OCI-LY7 (cell line): ENCODE results near the gene DCLRE1B. TPM values are rescaled to one million over a fixed set of nuclear protein-coding genes. Genes with fewer than 3 reads are reported as not detected.

Experiments used
- Bru-seq: library from RNA; stranded (reverse); fragments of 400-500 nt; gene quantifications from one replicate; lab custom pipeline; 2021; lab: Mats Ljungman, UMichigan
- BruChase-seq, 2 experiments: library from RNA; stranded (reverse); fragments of 400-500 nt; gene quantifications; one replicate each; lab custom pipeline; 2021; lab: Mats Ljungman, UMichigan
- BruUV-seq: library from RNA; stranded (reverse); fragments of 400-500 nt; replicated peaks from 2 replicates; lab custom pipeline; 2021; lab: Mats Ljungman, UMichigan
- CTCF ChIA-PET: fragments of 300-600 bp; sonication (Branson Sonifier 250); formaldehyde crosslinking; loops from one replicate; lab custom pipeline; 2022; ENCODE audit warnings: antibody characterized with exemption; ENCODE audit not compliant: unreplicated experiment; lab: Charles Lee
- POLR2A ChIA-PET: fragments of 300-600 bp; sonication (Branson Sonifier 250); formaldehyde crosslinking; loops from one replicate; lab custom pipeline; 2022; ENCODE audit warnings: antibody characterized with exemption; lab: Charles Lee
- DNase-seq: peaks from one replicate; pipeline ENCODE4 v3.0.0-alpha.2; 2015; ENCODE audit warnings: low spot score
- H2AFZ ChIP-seq: fragments of 200-600 bp; sonication (generic), shearing (Covaris generic); 2 replicates; pipeline ENCODE4 v1.6.1; 2014; ENCODE audit warnings: mild to moderate bottlenecking, antibody characterized with exemption, low read length, moderate library complexity
- H3K27ac ChIP-seq: fragments of 200-600 bp; sonication (generic); 2 replicates; pipeline ENCODE4 v1.5.1; 2014; ENCODE audit warnings: mixed run types, low read depth, mild to moderate bottlenecking, moderate library complexity, low read length, inconsistent platforms; ENCODE audit not compliant: poor library complexity, severe bottlenecking
- H3K36me3 ChIP-seq: fragments of 200-600 bp; sonication (generic); 2 replicates; pipeline ENCODE4 v1.6.1; 2014; ENCODE audit warnings: mild to moderate bottlenecking, antibody characterized with exemption, low read length, moderate library complexity, mixed read lengths; ENCODE audit not compliant: insufficient read depth
- H3K4me1 ChIP-seq: fragments of 200-600 bp; sonication (generic); 2 replicates; pipeline ENCODE4 v1.5.1; 2014; ENCODE audit warnings: mild to moderate bottlenecking, low read length; ENCODE audit not compliant: insufficient read depth, poor library complexity, severe bottlenecking
- H3K4me2 ChIP-seq: fragments of 200-600 bp; sonication (generic); 2 replicates; pipeline ENCODE4 v1.6.1; 2014; ENCODE audit warnings: mild to moderate bottlenecking, low read length
- H3K4me3 ChIP-seq: fragments of 200-600 bp; sonication (generic); 2 replicates; pipeline ENCODE4 v1.5.1; 2014; ENCODE audit warnings: mild to moderate bottlenecking, low read depth, low read length; ENCODE audit not compliant: poor library complexity, severe bottlenecking
- H3K79me2 ChIP-seq: fragments of 200-600 bp; sonication (generic); 2 replicates; pipeline ENCODE4 v1.6.1; 2016; ENCODE audit warnings: low read depth, mild to moderate bottlenecking, low read length, moderate library complexity, mixed read lengths; ENCODE audit not compliant: insufficient read depth
- H3K9me2 ChIP-seq: fragments of 200-600 bp; sonication (generic); 2 replicates; pipeline ENCODE4 v1.6.1; 2016; ENCODE audit warnings: mild to moderate bottlenecking, low read length, mixed read lengths; ENCODE audit not compliant: insufficient read depth
- H3K9me3 ChIP-seq: fragments of 200-600 bp; sonication (generic); 2 replicates; pipeline ENCODE4 v1.6.1; 2014; ENCODE audit warnings: mild to moderate bottlenecking, mixed run types, low read length, mixed read lengths
- H4K20me1 ChIP-seq: fragments of 200-600 bp; sonication (generic); 2 replicates; pipeline ENCODE4 v1.6.1; 2014; ENCODE audit warnings: mild to moderate bottlenecking, antibody characterized with exemption, low read length, moderate library complexity, mixed read lengths; ENCODE audit not compliant: insufficient read depth
- EZH2phosphoT487 ChIP-seq: fragments of 200-600 bp; sonication (generic); IDR thresholded peaks from 2 replicates; pipeline ENCODE4 v1.6.1; 2018; ENCODE audit warnings: low read depth, borderline replicate concordance, mild to moderate bottlenecking, mixed run types, antibody characterized with exemption, low read length, moderate library complexity, mixed read lengths
- intact Hi-C: fragments of 100-400 bp; cut with micrococcal nuclease; formaldehyde crosslinking; loops from one replicate; pipeline ENCODE4 v1.10.0; 2022; ENCODE audit not compliant: unreplicated experiment
- long read RNA-seq: library from polyadenylated mRNA; stranded (forward); transcript quantifications from one replicate; pipeline ENCODE4 v2.0.0, GENCODE V29; 2022
- total RNA-seq, 2 experiments: library from RNA; depleted of rRNA in 1 of 2; stranded (reverse); fragments of >200 nt in 1 of 2; shearing (Covaris generic) in 1 of 2; gene quantifications; 2 replicates each; pipeline ENCODE4 v1.2.3, GENCODE V29; 2014 to 2022
- TF ChIP-seq, protein P1 (sequence below): fragments of 200-600 bp; sonication (generic); conservative IDR thresholded peaks from 2 replicates; pipeline ENCODE4 v1.5.1; 2014; ENCODE audit warnings: mild to moderate bottlenecking, antibody characterized with exemption, low read length, moderate library complexity, mixed read lengths

DCLRE1B gene
- 17.3 and 20.1 TPM in 2 replicates for total RNA-seq (2014; rRNA removed; shearing (Covaris generic))
- 20.8 and 20.9 TPM in 2 replicates for total RNA-seq (2022)
- Bru-seq, nascent RNA = percentile 66 among the genes with signal in this experiment
- BruChase-seq, experiment 1, labeled RNA remaining after a 6-hour chase = percentile 55 among the genes with signal in this experiment
- percentile 87 among the genes with signal in this experiment for BruChase-seq, experiment 2, labeled RNA remaining after a 2-hour chase
- long read RNA-seq, transcript DCLRE1B-201 (4 exons, 3,940 nt) = major isoform, 24 of 51 reads
- long read RNA-seq, partial matches to known transcripts = 2 of 51 reads
- long read RNA-seq, other reads (novel, unspliced or antisense) = 20 of 51 reads

DNA sequence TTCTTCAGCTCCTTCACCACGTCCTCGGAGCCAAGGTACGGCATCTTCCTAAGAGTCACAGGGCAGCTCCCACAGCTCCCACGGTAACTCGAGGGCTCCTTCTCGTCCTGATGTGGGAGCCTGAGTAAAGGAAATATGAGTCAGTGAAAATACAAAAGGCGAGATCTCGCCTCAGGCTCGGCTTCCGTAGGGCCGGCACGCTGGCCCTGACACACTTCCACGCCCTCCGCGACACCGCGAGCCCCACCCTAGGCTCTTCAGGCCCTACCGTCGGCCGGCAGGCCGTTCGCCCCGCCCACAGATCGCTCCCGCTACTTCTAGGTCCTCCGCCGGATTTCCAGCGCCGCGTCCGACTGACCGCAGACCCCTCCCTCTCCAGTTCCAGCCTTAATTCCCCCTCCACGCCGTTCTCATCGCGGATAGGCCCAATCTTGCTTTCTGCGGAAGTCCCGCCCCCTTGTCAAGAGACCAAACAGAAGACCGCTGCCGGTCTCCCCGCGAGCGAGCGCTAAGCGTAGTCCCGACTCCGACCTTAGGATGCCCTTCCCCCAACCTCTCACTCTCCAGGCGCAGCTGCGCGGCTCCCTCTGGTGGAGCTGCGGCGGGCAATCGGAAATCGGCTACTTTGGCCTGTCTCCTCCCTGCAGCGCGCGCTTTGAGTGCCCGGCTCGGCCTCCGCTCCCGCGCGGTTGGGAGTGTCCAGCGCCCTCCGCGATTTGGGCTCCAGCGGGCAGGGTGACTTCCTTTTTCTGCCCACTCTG, at the start of gene DCLRE1B, which contains the start of gene AP4B1:
TSS of gene DCLRE1B (plus strand) at position 653 of the 761 bp plus-strand sequence. CDS start 261 bp downstream, outside the sequence.
TSS of gene AP4B1 (minus strand) at position 126 of the 761 bp plus-strand sequence. CDS start at position 44, 82 bp downstream.
- H2AFZ ChIP-seq = peak within 1 kb of the TSS; percentile 98
- CTCF ChIA-PET = interaction anchor here (1.1 to 2.0 kb wide), 2 partner anchors 24 to 86 kb away, joined by 3 to 6 read pairs; partner anchors contain the start of gene HIPK1
- H3K9me3 ChIP-seq = no peaks in the 10 kb centered on the region
- H4K20me1 ChIP-seq = no peaks in the 10 kb centered on the region
- H3K9me2 ChIP-seq = no peaks in the 10 kb centered on the region
- peak within 1 kb of the TSS; percentile 99 for H3K4me3 ChIP-seq
- peaks cover 60% of the 10 kb centered on the region for H3K36me3 ChIP-seq
- peak; percentile 100 for DNase-seq
- intact Hi-C loops = loop anchor here (1.0 kb wide), 5 partner anchors 24 to 93 kb away; partner anchors contain the start of genes HIPK1, PTPN22 and RSBN1
- TF ChIP-seq, protein P1, sequence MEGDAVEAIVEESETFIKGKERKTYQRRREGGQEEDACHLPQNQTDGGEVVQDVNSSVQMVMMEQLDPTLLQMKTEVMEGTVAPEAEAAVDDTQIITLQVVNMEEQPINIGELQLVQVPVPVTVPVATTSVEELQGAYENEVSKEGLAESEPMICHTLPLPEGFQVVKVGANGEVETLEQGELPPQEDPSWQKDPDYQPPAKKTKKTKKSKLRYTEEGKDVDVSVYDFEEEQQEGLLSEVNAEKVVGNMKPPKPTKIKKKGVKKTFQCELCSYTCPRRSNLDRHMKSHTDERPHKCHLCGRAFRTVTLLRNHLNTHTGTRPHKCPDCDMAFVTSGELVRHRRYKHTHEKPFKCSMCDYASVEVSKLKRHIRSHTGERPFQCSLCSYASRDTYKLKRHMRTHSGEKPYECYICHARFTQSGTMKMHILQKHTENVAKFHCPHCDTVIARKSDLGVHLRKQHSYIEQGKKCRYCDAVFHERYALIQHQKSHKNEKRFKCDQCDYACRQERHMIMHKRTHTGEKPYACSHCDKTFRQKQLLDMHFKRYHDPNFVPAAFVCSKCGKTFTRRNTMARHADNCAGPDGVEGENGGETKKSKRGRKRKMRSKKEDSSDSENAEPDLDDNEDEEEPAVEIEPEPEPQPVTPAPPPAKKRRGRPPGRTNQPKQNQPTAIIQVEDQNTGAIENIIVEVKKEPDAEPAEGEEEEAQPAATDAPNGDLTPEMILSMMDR = peak; percentile 71
- no peak for TF ChIP-seq EZH2phosphoT487
- peak within 1 kb of the TSS; percentile 96 for H3K4me2 ChIP-seq
- no TSS peak for BruUV-seq
- peaks cover 27% of the 10 kb centered on the region for H3K4me1 ChIP-seq
- peak within 1 kb of the TSS; percentile 77 for H3K27ac ChIP-seq
- POLR2A ChIA-PET = interaction anchor here (0.6 to 3.9 kb wide), 20 partner anchors 11 to 881 kb away, joined by 3 to 68 read pairs (median 4); partner anchors contain the start of genes BCL2L15, HIPK1 and RSBN1
- H3K79me2 ChIP-seq = peaks cover 43% of the 10 kb centered on the region

- no peak overlapping the region for H3K27ac ChIP-seq
- H3K9me2 ChIP-seq = no peaks in the 10 kb centered on the region
- no peak overlapping the region for H3K4me3 ChIP-seq
- intact Hi-C loops = no loop called here
- TSS peak; percentile 36 for BruUV-seq
- no peaks in the 10 kb centered on the region for H4K20me1 ChIP-seq
- H3K79me2 ChIP-seq = peaks cover 29% of the 10 kb centered on the region; the same call in 1 of the 2 replicates
- TF ChIP-seq, protein P1 = no peak
- TF ChIP-seq EZH2phosphoT487 = no peak
- H2AFZ ChIP-seq = no peak overlapping the region
- peaks cover 45% of the 10 kb centered on the region for H3K4me1 ChIP-seq
- no peak overlapping the region for H3K4me2 ChIP-seq
- DNase-seq = no peak
- POLR2A ChIA-PET = interaction anchor here (1.2 to 1.7 kb wide), 3 partner anchors 14 to 91 kb away, joined by 3 to 7 read pairs (median 4); no protein-coding TSS in a partner anchor
- no peaks in the 10 kb centered on the region for H3K9me3 ChIP-seq
- CTCF ChIA-PET = no interaction called here
- H3K36me3 ChIP-seq = peaks cover 69% of the 10 kb centered on the region
These were observed 49.3 kb upstream of the DCLRE1B start for GRCh38 chr1:113855630-113856400.
